ENCODE measurements around the gene CCDC30.
"Not testable (repeated sequence)": the region's sequence is repeated elsewhere in the genome, so short reads cannot be mapped to it uniquely, and the experiment has no call there.

The CCDC30 gene

DNA sequence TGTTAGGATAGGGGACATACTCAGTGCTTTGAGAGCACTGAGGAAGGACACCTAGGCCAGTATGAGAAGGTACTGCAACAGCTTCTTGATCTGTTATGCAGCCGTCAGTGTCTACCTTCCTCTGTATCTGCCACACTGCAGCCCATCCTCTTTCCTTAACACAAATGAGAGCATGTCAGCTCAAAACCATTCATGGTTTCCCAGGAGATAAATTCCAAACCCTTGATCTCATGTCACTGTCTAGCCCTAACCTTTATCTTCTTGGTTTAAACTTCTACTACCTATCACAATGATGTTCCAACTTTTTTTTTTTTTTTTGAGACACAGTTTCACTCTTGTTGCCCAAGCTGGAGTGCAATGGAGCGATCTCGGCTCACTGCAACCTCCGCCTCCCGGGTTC is 8.7 kb upstream of the CCDC30 start:
- no peak for DNase-seq

DNA sequence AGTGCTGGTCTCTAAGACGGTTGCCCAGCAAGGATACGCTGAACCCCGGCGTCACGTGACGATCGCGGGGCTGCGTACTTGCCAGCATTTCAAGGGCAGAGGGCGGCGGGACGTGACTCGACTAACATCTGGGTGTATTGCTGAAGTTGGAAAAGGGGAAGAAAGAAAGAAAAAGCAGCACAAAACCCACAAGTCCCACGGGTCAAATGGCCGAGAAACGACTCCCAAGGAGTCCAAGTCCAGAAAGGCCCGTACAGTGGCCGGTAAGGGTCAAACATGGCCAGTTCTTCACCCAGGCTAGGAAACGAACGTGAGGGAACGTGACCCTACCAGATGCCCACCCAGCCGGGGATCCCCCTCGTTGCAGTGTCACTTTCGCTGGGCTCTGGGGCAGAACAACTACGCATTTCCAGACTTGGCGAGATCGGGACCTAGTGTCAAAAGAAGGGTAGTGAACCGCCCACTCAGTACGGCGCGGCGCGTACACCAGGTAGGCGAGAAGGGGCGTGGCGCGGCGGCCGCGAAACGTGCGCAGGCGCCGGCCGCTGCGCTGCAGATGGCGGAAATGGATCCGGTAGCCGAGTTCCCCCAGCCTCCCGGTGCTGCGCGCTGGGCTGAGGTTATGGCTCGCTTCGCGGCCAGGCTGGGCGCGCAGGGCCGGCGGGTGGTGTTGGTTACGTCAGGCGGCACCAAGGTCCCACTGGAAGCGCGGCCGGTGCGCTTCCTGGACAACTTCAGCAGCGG is 6.9 kb upstream of the CCDC30 start, which contains the start of the genes PPCS and ZMYND12:
Gene PPCS, plus strand, starts transcription at position 534 of the 744 bp plus-strand sequence. Its CDS starts 23 bp downstream, at position 557.
Gene ZMYND12, minus strand, starts transcription at position 13 of the 744 bp plus-strand sequence. CDS start 25 bp downstream, outside the sequence.
- peak; percentile 92 for DNase-seq

DNA sequence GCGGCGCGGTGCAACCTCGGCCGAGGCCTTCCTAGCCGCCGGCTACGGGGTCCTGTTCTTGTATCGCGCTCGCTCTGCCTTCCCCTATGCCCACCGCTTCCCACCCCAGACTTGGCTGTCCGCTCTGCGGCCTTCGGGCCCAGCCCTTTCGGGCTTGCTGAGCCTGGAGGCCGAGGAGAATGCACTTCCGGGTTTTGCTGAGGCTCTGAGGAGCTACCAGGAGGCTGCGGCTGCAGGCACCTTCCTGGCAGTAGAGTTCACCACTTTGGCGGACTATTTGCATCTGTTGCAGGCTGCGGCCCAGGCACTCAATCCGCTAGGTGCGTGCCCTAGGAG is 6.4 kb upstream of the CCDC30 start:
- peak; percentile 76 for DNase-seq

DNA sequence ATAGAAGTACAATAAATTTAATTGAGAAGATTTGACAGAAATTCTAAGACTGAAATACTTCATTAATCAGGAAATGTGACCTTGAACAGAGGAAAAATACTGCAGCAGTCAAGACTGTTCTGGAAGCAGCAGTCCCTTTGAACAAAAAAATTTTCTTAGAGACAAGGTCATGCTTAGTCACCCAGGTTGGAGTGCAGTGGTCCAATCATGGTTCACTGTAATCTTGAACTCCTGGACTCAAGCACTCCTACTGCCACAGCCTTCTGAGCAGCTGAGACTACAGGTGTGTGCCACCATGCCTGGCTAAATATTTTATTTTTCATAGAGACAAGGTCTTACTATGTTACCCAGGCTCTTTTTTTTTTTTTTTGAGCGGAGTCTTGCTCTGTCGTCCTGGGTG is 1.9 kb upstream of the CCDC30 start:
- DNase-seq = no peak

DNA sequence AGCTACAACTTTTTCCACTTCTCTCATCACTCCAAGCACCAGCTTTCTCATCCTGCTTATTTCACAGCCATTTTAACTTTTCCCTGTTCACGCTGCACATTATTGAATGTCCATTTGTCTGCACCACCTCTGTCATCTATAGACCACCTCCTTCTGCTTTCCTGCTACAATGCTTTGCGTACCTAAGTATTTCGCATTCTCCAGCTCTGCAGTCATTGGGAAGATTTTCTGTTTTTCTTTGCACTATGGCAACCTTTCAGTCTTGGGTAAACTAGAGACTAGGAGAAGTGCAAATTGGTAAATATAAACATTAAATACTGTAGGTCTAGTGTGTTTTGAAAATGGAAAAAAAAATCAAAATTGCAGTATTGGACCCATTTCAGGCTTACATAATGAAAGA is 835 bp downstream of the CCDC30 start:
- DNase-seq = no peak

DNA sequence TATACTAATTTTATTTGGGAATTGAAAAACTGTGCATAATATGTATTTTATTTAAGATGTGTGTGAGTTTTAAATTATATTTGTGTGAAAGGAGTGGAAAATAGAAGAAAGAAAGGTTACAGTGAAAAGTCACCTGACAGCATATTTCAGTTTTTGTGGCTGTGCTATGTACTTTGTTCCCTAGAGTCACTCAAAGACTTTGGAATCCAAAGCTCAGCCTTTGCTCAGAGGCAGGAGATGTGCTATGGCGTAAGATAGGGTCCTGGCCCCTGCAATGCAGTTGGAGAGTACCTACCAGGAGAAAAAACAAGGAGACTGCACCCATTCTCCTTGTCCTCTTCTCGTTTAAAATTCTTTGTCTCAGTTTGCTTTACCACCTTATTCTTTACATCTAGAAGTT is 2.9 kb downstream of the CCDC30 start:
- DNase-seq = no peak

DNA sequence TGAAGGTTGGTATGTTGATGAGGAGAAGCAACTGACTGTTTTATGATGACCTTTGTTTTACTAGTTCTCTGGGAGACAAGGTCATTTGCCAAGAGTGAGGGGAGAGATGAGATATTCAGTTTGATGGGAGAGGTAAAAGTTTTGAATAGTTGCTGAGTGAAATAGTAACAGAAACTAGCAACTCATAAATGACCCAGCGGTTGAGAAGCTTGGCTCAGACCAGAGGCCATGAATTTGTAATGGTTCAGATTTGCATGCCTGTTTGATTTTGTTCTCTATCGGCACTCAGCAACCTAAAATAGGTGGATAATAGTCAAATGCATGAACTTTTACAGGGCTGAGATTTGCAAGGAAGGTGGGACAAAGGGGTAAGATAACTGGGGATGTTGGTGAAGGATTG is 6.6 kb downstream of the CCDC30 start:
- DNase-seq = no peak

DNA sequence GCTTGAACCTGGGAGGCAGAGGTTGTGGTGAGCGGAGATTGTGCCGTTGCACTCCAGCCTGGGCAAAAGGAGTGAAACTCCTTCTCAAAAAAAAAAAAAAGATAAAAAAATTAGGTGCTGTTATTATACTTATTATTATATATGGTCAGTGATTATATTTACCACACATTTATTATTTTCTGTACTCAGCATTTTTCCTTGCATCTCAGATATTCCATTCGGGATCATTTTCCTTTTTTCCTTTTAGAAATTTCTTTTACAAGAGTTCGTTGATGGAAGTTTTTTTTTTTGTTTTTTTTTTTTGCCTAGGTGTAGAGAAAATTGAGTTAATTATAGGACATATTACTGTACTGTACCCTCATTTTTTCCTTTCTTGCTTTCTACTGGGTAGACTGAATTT is 13.5 kb downstream of the CCDC30 start:
- DNase-seq = no peak

DNA sequence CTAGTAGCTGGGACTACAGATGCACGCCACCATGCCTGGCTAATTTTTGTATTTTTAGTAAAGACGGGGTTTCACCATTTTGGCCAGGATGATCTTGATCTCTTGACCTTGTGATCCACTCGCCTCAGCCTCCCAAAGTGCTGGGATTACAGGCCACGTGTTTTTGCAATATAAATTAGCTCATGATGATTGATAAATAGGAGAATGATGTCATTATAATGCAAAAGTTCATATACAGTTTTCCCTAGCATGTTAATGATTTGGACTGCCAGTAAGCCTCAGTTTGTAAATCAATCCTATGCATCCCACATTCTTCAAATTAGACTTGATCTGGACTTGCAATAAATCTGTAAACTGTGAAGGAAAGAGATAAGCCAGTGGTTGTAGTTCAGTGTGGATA is 14.3 kb downstream of the CCDC30 start:
- DNase-seq = not testable (repeated sequence)

DNA sequence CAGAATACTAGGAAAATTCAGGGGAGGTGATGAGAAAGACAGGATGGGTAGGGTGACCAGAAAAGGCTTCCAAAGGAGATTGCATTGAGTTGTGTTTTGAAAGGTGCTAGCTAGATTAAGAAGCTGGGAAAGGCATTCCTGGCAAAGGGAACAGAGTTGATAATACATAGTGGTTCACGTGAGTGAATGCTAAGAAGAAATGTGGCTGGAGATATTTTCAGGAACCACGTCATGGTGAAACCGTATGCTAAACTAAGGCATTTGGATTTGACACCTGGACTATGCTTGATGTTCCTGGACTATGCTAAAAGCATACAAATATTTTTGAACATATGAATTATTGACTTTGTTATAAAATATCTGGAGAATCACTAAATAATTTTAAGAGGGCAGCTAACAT is 14.7 kb downstream of the CCDC30 start:
- no peak for DNase-seq

DNA sequence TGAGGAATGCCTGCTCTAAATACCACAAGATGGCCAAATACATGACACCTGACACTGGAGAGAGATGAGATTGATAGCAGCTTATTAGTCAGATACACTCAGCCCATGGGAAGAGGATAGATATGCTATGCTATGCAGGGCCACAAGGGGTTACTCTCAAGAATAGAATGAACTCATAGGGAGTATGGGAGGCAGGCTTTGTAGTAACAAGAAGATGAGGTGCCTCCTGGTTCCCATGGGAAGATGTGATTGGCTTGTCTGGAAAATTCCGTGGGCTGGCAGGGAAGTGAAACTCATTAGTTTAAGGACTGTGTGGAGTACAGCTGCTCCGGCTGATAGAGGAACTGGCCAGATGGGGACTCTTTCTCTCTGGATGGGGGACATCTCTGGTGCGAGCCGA is 16.5 kb downstream of the CCDC30 start:
- DNase-seq = peak; percentile 24

DNA sequence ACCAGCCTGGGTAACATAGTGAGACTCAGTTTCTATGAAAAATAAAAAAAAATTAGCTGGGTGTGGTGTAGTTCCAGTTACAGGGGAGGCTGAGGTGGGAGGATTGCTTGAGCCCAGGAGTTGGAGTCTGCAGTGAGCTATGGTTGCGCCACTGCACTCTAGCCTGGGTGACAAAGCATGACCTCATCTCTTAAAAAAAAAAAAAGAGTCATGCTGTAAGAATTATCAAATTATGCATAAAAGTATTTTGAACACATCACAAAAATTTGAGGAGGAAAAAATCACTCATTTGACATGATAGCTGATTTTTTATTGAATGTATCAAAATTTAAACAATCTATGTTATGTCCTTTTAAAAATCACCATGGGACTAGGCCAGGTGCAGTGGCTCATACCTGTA is 17.8 kb downstream of the CCDC30 start:
- no peak for DNase-seq

DNA sequence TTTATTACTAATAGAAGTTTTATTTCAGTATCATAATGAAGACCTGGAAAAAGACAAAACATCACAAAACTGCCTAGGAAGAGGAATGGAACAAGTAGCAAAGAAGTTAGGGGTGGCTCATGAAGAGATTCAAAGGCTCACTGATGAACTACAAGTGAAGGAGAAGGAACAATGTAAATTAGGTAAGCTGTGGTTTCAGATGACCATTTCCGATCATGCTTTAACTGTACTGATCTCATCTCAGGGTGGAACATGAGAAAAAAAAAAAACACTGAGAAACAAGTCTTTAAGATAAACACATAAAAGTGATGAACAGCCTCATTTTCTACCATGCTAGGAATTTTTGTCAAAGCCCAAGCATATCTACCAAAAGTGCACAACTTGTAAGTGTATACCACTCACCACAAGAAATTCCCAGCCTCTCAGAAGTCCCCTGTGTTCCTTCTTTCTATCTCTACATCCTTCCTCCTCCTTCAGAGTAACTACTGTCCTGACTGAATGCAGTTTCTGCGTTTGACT is 19.6 kb downstream of the CCDC30 start:
- DNase-seq = no peak

DNA sequence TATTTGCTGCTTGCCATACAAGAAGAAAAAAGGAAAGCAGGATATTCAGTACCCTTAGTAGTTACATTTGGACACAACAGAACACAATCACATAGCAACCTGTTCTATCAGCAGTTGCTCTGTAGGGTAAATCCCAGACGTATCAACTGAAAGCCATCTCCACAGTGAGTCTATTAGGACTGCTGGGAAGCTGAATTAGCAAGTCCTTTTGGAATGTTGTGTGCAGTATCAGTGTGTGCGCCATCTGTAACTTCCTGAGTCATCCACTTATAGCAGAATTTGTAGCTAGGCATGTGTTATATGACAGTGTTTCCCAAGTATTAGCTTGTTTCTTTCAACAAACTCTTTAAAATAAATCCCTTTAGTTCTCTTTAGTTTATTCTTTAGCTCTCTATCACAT is 21.3 kb downstream of the CCDC30 start:
- no peak for DNase-seq

DNA sequence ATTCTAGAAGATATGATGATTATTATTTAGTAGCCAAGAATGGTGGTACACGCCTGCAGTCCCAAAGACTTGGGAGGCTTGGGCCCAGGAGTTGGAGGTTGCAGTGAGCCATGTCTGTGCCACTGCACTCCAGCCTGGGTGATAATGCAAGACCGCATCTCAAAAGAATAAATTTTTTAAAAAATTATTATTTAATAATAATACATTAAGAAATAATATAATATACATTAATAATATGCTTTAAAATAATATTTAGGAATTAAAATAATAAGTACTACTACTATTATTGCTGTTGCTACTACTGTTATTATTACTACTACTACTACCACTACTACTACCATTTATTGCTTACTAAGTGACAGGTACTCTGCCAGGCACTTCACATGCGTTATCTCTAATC is 27.2 kb downstream of the CCDC30 start:
- no peak for DNase-seq

DNA sequence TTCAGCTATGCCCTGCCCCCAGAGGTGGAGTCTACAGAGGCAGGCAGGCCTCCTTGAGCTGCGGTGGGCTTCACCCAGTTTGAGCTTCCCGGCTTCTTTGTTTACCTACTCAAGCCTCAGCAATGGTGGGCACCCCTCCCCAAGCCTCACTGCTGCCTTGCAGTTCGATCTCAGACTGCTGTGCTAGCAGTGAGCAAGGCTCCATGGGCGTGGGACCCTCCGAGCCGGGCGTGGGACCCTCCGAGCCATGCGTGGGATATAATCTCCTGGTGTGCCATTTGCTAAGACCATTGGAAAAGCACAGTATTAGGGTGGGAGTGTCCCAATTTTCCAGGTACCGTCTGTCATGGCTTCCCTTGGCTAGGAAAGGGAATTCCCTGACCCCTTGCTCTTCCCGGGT is 38.9 kb downstream of the CCDC30 start:
- not testable (repeated sequence) for DNase-seq

DNA sequence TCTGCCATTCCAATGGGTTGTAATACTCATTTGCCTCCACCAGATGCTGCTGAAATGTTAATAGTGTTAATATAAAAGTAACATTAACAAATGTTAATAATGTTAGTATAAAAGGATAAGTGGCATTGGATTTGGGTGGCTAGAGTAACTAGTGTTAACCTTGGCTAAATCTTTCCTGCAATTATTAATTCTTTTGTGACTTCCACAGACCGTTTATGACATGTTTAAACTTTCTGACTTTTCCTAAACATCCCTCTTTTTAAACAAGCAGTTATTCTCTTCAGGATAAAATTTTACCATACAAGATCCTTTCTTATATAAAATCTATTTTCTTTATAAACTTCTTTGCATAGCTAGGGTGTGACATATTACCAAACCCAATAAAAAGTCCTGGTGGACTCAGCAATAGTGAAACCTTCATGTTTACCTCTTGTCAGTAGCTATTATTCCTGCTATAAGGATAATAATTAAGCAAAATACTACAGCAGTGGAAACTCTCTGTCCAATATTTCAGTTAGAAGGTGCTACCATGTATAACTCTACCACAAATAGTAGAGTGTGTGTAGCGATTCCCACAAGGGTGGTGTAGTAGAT is 41.5 kb downstream of the CCDC30 start:
- DNase-seq = no peak

DNA sequence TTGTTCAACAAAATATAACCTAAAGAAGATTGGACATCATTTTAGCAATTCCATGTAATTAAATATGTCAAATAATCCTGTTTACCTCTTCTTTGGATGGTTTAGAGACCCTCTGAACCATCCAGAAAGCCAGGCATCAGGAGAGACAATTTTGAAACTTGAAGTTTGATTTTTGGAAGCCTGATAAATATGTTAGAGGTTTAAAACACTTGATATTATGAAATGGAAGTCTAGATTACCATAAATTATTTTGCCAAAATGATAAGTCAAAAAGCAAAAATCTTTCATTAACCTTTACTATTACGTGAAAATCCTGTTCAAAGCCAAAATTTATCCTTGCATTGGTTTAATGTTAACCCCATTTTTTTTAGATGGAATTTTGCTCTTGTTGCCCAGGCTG is 43.5 kb downstream of the CCDC30 start:
- DNase-seq = no peak

DNA sequence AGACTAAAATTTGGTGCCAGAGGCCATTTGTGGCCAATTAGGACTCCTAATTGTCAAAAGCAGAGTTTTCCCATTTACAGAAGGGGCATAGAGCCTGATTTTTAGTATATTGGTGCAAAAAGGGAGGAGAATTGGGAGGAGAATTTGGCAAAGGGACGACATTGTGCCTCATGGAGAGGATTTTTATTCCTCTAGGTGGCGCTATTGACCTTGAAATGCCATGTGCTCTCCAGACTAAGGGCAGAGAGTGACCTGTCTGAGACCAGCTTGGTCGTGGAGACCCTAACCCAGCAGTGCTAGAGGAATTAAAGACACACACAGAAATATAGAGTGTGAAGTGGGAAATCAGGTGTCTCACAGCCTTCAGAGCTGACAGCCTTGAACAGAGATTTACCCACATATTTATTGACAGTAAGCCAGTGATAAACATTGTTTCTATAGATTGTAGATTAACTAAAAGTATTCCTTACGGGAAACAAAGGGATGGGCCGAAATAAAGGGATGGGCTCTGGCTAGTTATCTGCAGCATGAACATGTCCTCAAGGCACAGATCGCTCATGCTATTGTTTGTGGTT is 48.6 kb downstream of the CCDC30 start:
- not testable (repeated sequence) for DNase-seq

DNA sequence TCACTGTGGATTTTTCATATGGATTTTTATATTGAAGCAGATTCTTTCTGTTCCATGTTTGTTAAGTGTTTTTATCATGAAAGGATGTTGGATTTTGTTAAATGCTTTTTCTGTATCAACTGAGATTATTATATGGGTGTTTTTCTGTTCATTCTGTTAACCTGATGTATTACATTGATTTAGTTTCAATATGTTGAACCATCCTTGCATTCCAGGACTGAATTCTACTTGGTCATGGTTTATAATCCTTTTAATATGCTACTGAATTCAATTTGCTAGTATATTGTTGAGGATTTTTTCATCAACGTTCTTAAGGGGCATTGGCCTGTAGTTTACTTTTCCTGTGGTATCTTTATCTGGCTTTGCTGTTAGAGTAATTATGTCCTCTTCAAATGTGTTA is 55.8 kb downstream of the CCDC30 start:
- no peak for DNase-seq

DNA sequence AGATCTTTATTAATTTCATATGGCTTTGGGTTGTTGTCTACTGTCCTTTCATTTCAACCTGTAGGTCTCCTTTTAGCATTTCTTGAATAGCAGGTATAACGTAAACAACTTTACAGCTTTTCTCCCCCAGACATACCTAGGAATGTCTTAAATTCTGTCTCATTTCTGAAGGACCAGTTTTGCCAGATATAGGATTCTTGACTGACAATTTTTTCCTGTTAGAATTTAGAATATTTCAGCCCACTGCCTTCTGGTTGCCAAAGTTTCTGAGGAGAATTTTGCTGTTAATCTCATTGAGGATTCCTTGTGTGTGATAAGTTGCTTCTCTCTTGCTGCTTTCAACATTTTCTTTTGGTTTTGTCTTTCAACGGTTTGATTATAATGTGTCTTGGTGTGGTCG is 60.1 kb downstream of the CCDC30 start:
- no peak for DNase-seq

DNA sequence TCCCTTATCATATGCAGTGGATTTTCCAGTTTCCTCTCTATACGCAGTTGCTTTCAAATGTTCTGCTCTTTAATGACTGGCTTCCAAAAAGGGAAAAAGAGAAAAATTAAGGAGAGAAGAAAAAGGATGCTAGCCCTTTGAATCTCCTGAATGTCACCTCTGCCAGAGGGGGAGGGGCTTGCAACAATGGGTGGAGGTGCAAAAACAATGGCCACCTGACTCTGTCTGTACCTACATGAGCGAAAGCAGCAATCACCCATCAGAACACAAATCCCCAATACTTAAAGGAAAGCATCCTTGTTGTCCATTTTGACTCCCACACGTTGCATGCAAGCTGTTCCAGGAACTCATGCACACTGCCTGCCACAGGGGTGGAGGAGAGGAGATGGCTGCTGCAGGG is 61.2 kb downstream of the CCDC30 start:
- DNase-seq = no peak

DNA sequence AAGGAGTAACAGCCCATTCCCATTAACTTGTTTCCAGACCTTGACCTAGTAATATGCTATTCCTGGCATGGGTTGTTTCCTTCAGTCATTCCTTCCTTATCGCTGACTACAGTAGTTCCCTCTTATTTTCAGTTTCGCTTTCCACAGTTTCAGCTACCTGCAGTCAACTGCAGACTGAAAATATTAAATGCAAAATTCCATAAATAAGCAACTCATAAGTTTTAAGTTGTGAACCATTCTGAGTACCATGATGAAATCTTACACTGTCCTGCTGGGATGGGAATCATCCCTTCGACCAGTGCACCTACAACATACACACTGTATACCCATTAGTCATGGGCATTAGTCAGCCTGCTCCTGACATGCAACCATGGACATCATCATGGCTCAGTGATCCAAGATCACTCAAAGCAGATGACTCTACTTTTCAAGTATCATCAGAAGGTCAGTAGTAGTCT is 66.7 kb downstream of the CCDC30 start:
- no peak for DNase-seq

DNA sequence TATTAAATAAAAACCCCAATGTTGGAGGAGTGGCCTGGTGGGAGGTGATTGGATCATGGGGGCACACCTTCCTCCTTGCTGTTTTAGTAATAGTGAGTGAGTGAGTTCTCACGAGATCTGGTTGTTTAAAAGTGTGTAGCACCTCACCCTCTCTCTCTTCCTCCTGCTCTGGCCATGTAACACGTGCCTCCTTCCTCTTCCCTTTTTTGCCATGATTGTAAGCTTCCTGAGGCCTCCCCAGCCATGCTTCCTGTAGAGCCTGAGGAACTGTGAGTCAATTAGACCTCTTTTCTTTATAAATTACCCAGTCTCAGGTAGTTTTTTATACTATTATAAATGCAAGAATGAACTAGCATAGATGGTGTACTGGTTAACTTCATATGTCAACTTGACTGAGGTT is 68.0 kb downstream of the CCDC30 start:
- no peak for DNase-seq

Measured in NCI-H526 treated with DMSO at 0.1 percent for 48 hours (cell line).